Transverse colon (tissue), 4 donors: Measurements from ENCODE around the gene STAMBPL1. TPM values are rescaled to one million over a fixed set of nuclear protein-coding genes. Genes with fewer than 3 reads are reported as not detected.
A peak's percentile ranks its signal among the peaks of the same experiment; 100 is the strongest.

Experiments used
- DNase-seq: peaks from one replicate; pipeline ENCODE4 v3.0.0-alpha.2; 2019
- H3K27ac ChIP-seq, 4 donors: fragments of 200-600 bp; sonication (generic); 2 replicates each; pipeline ENCODE4 v1.5.1; 2016 to 2018; ENCODE audit warnings: inconsistent platforms in 4 of 4
- H3K27me3 ChIP-seq: fragments of 200-600 bp; sonication (generic); 2 replicates; pipeline ENCODE4 v1.5.1; 2017; ENCODE audit warnings: inconsistent platforms
- H3K36me3 ChIP-seq, 4 donors: fragments of 200-600 bp; sonication (generic); 2 replicates each; pipeline ENCODE4 v1.5.1; 2017 to 2019; ENCODE audit warnings: inconsistent platforms in 4 of 4
- H3K4me1 ChIP-seq, 4 donors: fragments of 200-600 bp; sonication (generic); 2 replicates each; pipeline ENCODE4 v1.5.1; 2017 to 2020; ENCODE audit warnings: inconsistent platforms in 4 of 4
- H3K4me3 ChIP-seq, 4 donors: fragments of 200-600 bp; sonication (generic); 1 replicate in 1 of 4; 2 replicates in 3 of 4; pipeline versions ENCODE4 v1.5.1 to v1.6.1; 2017 to 2019; ENCODE audit warnings: inconsistent platforms in 4 of 4
- H3K9me3 ChIP-seq, 2 donors: fragments of 200-600 bp; sonication (generic); 2 replicates each; pipeline ENCODE4 v1.5.1; 2017 to 2019; ENCODE audit warnings: inconsistent platforms in 2 of 2
- EP300 ChIP-seq: sonication (generic); formaldehyde crosslinking; IDR thresholded peaks from one replicate; pipeline ENCODE4 v1.6.1; 2017; ENCODE audit warnings: antibody characterized with exemption, low read depth
- POLR2A ChIP-seq: fragments of 450-650 bp; IDR thresholded peaks from one replicate; pipeline ENCODE4 v1.6.1; 2016; ENCODE audit warnings: antibody characterized with exemption, mild to moderate bottlenecking, moderate library complexity
- POLR2AphosphoS5 ChIP-seq, 3 donors: sonication (generic); formaldehyde crosslinking; IDR thresholded peaks; one replicate each; pipeline ENCODE4 v1.6.1; 2016; ENCODE audit warnings: antibody characterized with exemption in 3 of 3
- WGBS, 2 donors: methylation state at CpG; one replicate each; pipeline ENCODE4 v1.1.5; 2018; ENCODE audit warnings: low coverage in 1 of 2; 5-methylcytosine and 5-hydroxymethylcytosine counted together
- in situ Hi-C, 4 donors: fragments of 200-750 bp; cut with MboI; loops; one replicate each; pipeline versions ENCODE4 v1.15.0 to v1.15.1; 2017; ENCODE audit warnings: low sequenced_read_pairs in 3 of 4, low pct_ligation_motif_present in 1 of 4, low pct_unique_long_range_greater_than_20kb in 1 of 4
- intact Hi-C: fragments of 100-400 bp; cut with DNase I; formaldehyde crosslinking; loops from one replicate; pipeline ENCODE4 v1.15.1; 2023; ENCODE audit warnings: low total_unique reads
- total RNA-seq, 4 donors: library from RNA; depleted of rRNA; stranded (reverse); fragments of >200 nt; gene quantifications; one replicate each; pipeline ENCODE4 v1.1.0, GENCODE V29; 2016
- TF ChIP-seq, protein P1 (sequence below), 5 experiments: fragments of 200-600 bp in 3 of 5; fragments of 450-650 bp in 2 of 5; sonication (generic) in 3 of 5; IDR thresholded peaks; 1 replicate in 2 of 5; 2 replicates in 3 of 5; pipeline ENCODE4 v1.5.1; 2016 to 2017; ENCODE audit warnings: antibody characterized with exemption in 5 of 5, inconsistent platforms in 3 of 5, mild to moderate bottlenecking in 2 of 5, moderate library complexity in 1 of 5

STAMBPL1 gene
- total RNA-seq, 4 donors from 2014 or later: 74.8 to 176 (median 134) TPM

DNA sequence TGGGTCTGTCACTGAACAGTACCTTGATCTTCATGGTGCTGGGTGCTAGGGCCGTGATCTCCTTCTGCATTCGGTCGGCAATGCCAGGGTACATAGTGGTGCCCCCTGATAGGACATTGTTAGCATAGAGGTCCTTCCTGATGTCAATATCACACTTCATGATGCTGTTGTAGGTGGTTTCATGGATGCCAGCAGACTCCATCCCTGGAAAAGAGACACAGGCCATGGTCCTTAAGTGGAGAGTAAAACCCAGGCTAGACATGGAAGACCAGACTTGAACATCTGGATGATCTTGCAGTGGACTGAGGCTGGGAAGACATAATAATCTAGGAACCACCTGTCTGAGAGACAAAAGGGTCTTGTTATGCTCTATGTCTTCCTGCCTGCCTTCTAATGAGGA, 58.0 kb downstream of the STAMBPL1 start:
- intact Hi-C loops (no loop called here), in situ Hi-C loops (loop anchor here in 2 of 4 donors (5.0 to 10.0 kb wide), 4 partner anchors 47 to 373 kb away; no protein-coding TSS in a partner anchor)
- Histone ChIP-seq H3K4me3 (no peak overlapping the region), H3K27ac (peak overlapping the region; percentile 1 to 82 (median 18)), H3K4me1 (peaks cover 0 to 15% (median 6%) of the 10 kb centered on the region in 4 donors), H3K27me3 (no peaks in the 10 kb centered on the region), H3K9me3 (no peaks in the 10 kb centered on the region), H3K36me3 (peaks cover 0 to 11% (median 3%) of the 10 kb centered on the region in 4 donors)
- no peak for TF ChIP-seq POLR2AphosphoS5 (IDR thresholded peaks at IDR 0.05)
- TF ChIP-seq, protein P1, sequence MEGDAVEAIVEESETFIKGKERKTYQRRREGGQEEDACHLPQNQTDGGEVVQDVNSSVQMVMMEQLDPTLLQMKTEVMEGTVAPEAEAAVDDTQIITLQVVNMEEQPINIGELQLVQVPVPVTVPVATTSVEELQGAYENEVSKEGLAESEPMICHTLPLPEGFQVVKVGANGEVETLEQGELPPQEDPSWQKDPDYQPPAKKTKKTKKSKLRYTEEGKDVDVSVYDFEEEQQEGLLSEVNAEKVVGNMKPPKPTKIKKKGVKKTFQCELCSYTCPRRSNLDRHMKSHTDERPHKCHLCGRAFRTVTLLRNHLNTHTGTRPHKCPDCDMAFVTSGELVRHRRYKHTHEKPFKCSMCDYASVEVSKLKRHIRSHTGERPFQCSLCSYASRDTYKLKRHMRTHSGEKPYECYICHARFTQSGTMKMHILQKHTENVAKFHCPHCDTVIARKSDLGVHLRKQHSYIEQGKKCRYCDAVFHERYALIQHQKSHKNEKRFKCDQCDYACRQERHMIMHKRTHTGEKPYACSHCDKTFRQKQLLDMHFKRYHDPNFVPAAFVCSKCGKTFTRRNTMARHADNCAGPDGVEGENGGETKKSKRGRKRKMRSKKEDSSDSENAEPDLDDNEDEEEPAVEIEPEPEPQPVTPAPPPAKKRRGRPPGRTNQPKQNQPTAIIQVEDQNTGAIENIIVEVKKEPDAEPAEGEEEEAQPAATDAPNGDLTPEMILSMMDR (IDR thresholded peaks at IDR 0.05): no peak
- no peak for TF ChIP-seq EP300
- no peak for TF ChIP-seq POLR2A
- DNase-seq: no peak
- 75 to 80% methylated on average over 1 to 3 of the region's 3 CpGs for WGBS, 2 donors

GRCh38 chr10:88938938-88939337, 58.9 kb downstream of the STAMBPL1 start:
- no peak overlapping the region for H3K4me3 ChIP-seq
- in situ Hi-C loops (loop anchor here in 2 of 4 donors (5.0 to 10.0 kb wide), 4 partner anchors 46 to 374 kb away; no protein-coding TSS in a partner anchor), intact Hi-C loops (no loop called here)
- H3K36me3 ChIP-seq: peaks cover 0 to 11% (median 3%) of the 10 kb centered on the region in 4 donors
- no peak for DNase-seq
- peak overlapping the region; percentile 1 to 82 (median 18) for H3K27ac ChIP-seq
- WGBS, 2 donors: 75 to 92% methylated on average over 1 to 2 of the region's 2 CpGs
- H3K9me3 ChIP-seq: no peaks in the 10 kb centered on the region
- no peaks in the 10 kb centered on the region for H3K27me3 ChIP-seq
- TF ChIP-seq POLR2AphosphoS5 (IDR thresholded peaks at IDR 0.05) (peak in 1 of 3 donors; percentile 7), POLR2A (no peak)
- H3K4me1 ChIP-seq: peaks cover 0 to 16% (median 6%) of the 10 kb centered on the region in 4 donors

DNA sequence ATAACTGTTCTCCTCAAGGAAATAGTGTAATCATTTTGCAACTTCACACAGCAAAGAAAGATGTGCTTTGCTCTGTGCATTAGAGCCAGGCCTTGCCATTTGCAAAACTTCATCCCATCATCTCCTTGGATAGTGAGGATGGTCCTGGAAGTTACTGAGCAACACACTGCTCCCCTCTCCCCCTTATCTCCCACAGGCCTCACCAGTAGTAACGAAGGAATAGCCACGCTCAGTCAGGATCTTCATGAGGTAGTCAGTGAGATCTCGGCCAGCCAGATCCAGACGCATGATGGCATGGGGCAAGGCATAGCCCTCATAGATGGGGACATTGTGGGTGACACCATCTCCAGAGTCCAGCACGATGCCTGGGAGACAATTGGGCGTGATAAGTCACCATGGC, 61.0 kb downstream of the STAMBPL1 start:
- H3K9me3 ChIP-seq: no peaks in the 10 kb centered on the region
- TF ChIP-seq EP300 (no peak), POLR2AphosphoS5 (IDR thresholded peaks at IDR 0.05) (no peak), POLR2A (no peak)
- TF ChIP-seq, protein P1 (IDR thresholded peaks at IDR 0.05): no peak
- in situ Hi-C loops: loop anchor here in 2 of 4 donors (5.0 to 10.0 kb wide), 2 partner anchors 271 to 284 kb away; no protein-coding TSS in a partner anchor
- H3K4me3 ChIP-seq: no peak overlapping the region
- 91% methylated on average over 6 of the region's 6 CpGs; no CpG with 5 or more reads in 1 of the 2 donors for WGBS, 2 donors
- H3K4me1 ChIP-seq: peaks cover 0 to 23% (median 4%) of the 10 kb centered on the region in 4 donors
- DNase-seq: no peak
- H3K36me3 ChIP-seq: peaks cover 0 to 11% (median 3%) of the 10 kb centered on the region in 4 donors
- no peaks in the 10 kb centered on the region for H3K27me3 ChIP-seq
- intact Hi-C loops: no loop called here
- peak overlapping the region; percentile 41 to 82 (median 56) for H3K27ac ChIP-seq

GRCh38 chr10:88943778-88944177, 63.7 kb downstream of the STAMBPL1 start:
- in situ Hi-C loops (loop anchor here in 2 of 4 donors (5.0 to 10.0 kb wide), 2 partner anchors 269 to 281 kb away; no protein-coding TSS in a partner anchor), intact Hi-C loops (no loop called here)
- no peak overlapping the region for H3K4me3 ChIP-seq
- H3K4me1 ChIP-seq: peaks cover 0 to 34% (median 3%) of the 10 kb centered on the region in 4 donors
- H3K36me3 ChIP-seq: peaks cover 0 to 4% (median 0%) of the 10 kb centered on the region in 4 donors
- no peaks in the 10 kb centered on the region for H3K27me3 ChIP-seq
- TF ChIP-seq, protein P1 (IDR thresholded peaks at IDR 0.05): no peak
- TF ChIP-seq POLR2AphosphoS5 (IDR thresholded peaks at IDR 0.05): peak in 1 of 3 donors; percentile 20
- no peaks in the 10 kb centered on the region for H3K9me3 ChIP-seq
- H3K27ac ChIP-seq: peak overlapping the region; percentile 41 to 82 (median 56)
- 76 to 100% methylated on average over 1 to 3 of the region's 3 CpGs for WGBS, 2 donors
- DNase-seq: no peak
